NCI-H128 (cell line): ENCODE measurements around the gene GAST.
"Not testable (repeated sequence)": the region's sequence is repeated elsewhere in the genome, so short reads cannot be mapped to it uniquely, and the experiment has no call there.

Source experiments
- DNase-seq: peaks from one replicate; lab custom pipeline; 2025; ENCODE audit not compliant: unreplicated experiment; lab: John Stamatoyannopoulos, UW

Gene GAST

DNA sequence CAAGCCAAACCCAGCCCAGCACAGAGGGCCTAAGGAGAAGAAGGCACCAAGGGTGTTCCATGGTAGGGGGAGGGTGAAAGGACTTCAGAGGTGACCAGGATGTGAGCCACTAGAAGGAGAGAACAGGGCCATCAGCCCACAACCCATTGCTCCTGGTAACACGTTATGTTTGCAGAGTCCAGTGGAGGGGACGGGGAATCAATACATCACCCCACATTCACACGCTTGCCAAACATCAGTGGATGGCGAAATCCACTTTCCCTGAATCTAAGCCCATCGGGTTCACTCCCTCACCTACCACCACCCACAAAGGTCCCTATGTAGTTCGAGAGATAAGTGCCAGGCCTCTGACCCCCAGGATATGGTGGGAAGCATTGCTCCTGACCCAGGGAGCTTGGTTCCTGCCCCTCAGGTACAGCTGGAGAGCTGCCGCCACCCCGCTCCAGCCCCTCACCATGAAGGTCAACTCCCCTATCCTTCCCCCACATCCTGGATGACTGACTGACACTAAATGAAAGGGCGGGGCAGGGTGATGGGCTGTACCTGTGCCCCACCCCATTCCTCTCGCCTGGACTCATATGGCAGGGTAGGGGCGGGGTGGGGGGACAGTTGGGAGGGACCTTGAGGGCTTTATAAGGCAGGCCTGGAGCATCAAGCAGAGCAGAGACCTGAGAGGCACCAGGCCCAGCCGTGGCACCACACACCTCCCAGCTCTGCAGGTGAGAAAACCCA, at the start of gene GAST:
Gene GAST, plus strand, starts transcription at position 663 of the 732 bp plus-strand sequence. CDS start 3,106 bp downstream, outside the sequence.
- no peak for DNase-seq

GRCh38 chr17:41663451-41664171, 48.5 kb upstream of the GAST start:
- no peak for DNase-seq

DNA sequence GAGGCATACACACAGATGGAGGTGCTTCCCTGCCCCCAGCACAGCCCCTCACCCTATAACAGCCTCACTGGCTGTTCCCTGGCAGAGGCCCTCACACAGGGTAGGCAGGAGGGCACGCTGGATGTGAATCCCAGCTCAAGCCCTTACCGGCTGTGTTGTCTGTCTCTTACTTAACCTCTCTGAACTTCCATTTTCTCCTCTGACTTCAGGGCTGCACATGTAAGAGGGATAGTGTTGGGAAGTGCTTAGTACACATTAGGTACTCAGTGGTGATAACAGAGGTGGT, 48.0 kb upstream of the GAST start:
- no peak for DNase-seq

- no peak for DNase-seq
These were observed 47.3 kb upstream of the GAST start for GRCh38 chr17:41664587-41665565.

GRCh38 chr17:41665566-41666236, 46.4 kb upstream of the GAST start:
- peak; percentile 69 for DNase-seq

- peak; percentile 22 for DNase-seq
These were observed 45.9 kb upstream of the GAST start for GRCh38 chr17:41666237-41666641.

GRCh38 chr17:41666708-41667279, 45.3 kb upstream of the GAST start:
- peak; percentile 57 for DNase-seq

DNA sequence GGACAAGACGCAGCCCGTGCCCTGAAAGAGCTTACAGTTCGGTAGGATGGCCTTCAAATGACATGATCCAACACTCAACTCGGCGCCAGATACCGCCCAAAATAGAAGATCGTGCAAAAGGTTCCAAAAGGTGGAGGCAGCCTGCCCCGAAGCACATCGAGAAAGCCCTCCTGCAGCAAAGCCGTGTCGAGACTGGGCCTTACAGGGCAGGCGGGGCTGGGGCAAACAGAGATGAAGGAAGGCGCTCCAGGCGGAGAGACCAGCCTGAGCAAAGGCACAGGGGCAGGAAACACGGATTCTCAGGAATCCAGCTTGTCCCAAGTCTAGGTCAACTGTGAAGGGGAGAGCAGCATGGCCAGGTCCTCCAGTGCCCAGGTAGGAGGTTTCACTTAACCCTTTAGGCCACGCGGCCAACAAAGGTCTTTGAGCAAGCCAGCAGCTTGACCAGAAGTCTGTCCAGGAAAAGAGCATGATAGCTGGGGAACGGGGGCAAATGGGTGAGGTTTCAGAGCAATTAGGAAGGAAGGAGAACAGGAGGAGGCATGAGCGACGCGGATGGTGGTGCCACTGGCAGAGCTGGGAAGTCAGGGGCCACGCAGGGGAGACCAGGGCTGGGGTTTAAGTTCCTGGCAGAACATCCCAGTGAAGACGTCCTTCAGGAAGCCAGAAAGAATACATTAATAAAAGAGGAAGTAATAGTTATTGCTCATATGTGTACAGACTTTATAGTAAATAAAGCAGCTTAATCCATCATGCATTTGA, 44.7 kb upstream of the GAST start:
- no peak for DNase-seq

GRCh38 chr17:41672153-41672552, 40.0 kb upstream of the GAST start:
- DNase-seq, result no peak

GRCh38 chr17:41675157-41676057, 36.7 kb upstream of the GAST start:
- DNase-seq, result not testable (repeated sequence)

DNA sequence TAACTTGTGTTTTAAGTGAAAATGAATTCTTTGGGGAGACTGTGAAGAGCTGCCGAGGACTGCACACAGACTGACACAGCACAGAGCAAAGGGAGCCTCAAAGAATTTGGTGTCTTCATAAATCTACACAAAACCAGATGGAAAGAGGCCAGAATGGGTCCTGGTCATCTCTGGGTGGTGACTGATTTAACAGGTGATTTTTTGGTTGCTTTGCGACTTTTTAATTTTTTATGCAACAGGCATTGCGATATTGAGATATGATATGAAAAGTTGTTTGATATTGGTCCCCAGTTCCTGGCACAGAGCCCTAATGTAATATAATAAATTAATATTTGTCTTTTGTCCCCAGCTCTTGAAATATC, 36.1 kb upstream of the GAST start:
- no peak for DNase-seq

DNA sequence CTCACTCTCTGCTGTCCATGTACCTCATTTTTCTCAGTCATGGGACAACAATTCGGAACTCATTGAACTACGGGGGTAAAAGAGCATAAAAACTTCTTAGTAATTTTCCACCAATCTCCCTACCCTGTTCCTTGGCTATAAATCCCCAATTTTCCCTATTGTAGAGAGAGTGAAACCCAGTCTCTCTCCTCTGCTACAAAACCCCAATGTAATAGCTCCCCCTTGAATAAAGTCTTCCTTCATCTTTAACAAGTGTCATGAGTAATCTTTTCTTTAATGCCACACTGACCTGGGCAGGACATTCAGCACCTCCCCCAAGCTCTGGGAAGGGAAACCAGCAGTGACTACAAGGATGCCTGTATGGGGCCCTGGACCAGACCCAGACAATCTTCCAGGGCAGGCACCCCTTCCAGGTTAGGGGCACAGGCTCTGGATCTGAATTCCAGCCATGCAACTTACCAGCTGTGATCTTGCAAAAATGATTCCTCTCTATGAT, 33.7 kb upstream of the GAST start:
- DNase-seq, result no peak

DNA sequence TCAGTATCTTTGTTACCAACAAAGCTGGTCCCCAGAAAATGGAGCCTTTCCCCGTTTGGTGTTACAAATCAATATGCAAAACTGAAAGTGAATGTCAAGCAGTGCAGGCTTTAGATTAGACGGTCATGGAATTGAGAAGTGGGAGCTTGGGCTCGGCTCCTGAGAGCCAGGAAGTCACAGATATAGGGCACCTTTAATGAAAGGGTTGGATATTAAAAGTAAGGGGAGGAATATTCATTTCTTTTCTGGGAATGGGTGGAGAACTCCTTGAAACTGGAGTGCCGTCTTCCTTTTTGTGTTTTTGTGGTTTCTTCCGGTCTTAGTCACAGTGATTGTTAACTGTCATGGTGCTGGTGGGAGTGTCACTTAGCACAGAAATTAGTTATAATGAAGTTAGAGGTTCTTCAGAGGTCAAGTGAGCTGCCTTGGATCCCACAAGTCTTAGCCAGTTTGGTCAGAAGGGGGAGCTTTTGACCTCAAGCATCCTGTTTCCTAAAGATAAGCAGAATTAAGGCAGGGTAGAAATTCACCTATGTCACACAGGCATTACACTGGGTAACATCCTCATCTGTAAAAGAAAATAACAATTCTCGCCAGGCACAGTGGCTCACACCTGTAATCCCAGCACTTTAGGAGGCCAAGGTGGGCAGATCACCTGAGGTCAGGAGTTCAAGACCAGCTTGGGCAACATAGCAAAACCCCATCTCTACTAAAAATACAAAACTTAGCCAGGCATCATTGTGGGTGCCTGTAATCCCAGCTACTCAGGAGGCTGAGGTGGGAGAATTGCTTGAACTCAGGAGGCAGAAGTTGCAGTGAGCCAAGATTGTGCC, 33.0 kb upstream of the GAST start:
- DNase-seq, result no peak

GRCh38 chr17:41679740-41680425, 32.2 kb upstream of the GAST start:
- no peak for DNase-seq

GRCh38 chr17:41680426-41681040, 31.6 kb upstream of the GAST start:
- no peak for DNase-seq

GRCh38 chr17:41681776-41682175, 30.4 kb upstream of the GAST start:
- no peak for DNase-seq

GRCh38 chr17:41682631-41683030, 29.5 kb upstream of the GAST start:
- DNase-seq, result no peak
